ENCODE results near the gene MYH9.
"Not testable (repeated sequence)": the region's sequence is repeated elsewhere in the genome, so short reads cannot be mapped to it uniquely, and the experiment has no call there.

The MYH9 gene

GRCh38 chr22:36267058-36267457 lies 120.7 kb downstream of the MYH9 start:
- no peak for DNase-seq (ENCODE audit: low spot score)

DNA sequence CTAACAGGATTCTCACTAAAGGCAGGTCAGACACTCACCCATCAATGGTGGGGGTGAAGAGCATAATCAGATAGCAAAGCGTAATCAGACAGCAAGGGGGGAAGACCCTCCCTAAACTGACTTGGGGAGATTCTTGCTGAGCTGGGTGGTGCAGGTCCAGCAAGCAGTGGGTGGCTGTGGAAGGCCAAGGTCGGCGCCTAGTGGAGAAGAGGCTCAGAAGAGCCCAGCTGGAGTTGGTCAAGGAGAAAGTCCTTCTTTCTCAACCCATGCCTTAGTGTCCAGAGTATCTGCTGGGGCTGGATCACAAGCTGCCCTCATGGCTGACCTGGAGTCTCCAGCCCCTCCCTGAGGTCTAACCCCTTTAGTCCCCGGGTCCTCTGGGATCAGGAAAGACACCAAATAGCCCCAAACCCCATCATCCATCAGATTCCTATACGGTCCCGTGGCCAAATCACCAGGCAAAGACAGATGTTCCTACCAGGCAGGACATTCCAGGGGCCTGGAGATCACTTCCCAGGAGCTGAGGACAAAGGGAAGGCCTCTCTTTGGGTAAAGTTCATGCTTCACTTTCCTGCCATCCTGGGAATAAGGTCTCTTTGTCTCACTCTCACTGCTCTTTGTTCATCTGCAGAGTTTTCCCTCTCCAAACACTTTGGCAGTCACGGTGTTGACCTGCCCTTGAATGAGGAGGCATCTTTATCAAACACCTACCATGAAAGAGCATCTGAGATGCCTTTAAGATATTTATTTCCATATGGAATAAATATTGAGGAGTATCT lies 123.7 kb downstream of the MYH9 start:
- not testable (repeated sequence) for DNase-seq (ENCODE audit: low spot score)

- DNase-seq (ENCODE audit: low spot score) = not testable (repeated sequence)
Measured at GRCh38 chr22:36263216-36263673, 124.5 kb downstream of the MYH9 start.

- DNase-seq (ENCODE audit: low spot score) = not testable (repeated sequence)
Measured at GRCh38 chr22:36262307-36262706, 125.5 kb downstream of the MYH9 start.

DNA sequence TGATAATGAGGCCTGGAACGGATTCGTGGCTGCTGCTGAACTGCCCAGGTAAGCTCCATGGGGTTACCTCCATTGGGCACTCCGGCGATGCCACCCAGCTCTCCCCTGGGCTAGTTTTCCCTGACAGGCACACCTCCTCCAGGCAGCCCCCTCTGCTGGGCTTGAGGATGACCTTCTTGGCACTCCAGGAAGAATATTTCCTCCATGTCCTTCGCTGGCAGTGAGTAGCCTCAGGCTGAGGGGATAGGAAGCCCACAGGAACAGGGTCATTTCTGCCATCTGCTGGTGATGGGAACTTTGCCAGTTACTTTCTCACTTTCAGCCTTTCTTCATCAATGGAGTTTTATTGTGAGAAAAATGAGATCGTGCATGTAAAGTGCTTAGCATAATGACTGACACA lies 126.1 kb downstream of the MYH9 start:
- DNase-seq (ENCODE audit: low spot score) = not testable (repeated sequence)

- no peak for DNase-seq (ENCODE audit: low spot score)
Measured at GRCh38 chr22:36259615-36260300, 128.0 kb downstream of the MYH9 start.

DNA sequence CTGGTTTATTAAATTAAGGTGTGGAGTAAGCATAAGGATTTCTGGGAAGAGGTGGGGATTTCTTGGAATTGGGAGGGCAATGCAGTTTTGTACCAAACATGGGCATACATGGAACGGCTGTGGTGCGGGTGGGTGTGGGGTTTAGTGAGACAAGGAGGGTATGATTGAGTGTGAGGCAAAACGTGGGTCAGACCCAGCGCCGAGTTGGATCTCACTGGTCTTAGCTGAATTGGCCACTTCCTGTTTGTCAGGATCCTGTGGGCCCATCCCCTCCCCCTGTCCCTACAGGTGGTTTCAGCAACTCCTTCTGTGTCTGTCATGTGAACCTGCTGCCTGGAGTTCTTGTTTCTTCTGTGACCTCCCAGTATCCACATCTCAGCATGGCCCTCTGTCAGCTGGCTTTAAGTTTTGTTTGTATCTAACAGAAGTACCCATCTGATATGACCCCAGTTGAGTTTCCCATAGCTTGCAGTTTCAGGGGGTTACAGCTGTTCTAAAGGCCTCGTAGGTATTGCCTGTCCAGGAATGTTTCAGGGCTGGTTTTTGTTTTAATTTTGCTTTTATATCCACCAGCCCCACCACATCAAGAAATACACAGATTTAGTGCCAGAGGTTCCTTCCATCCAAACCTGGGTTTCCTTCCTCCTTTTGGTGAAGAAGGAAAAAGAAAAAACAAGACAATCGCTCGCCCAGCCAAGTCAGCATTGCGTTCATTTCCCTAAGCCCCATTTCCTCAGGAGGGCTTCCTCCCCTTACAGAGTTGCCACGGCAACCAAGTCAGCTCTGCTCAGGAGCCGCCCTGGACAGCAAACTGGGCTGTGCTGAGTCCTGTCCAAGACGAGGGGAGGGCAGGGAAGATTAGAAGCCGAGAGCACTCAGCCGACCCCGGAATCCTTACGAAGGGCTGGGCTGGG lies 128.8 kb downstream of the MYH9 start:
- DNase-seq (ENCODE audit: low spot score) = no peak

DNA sequence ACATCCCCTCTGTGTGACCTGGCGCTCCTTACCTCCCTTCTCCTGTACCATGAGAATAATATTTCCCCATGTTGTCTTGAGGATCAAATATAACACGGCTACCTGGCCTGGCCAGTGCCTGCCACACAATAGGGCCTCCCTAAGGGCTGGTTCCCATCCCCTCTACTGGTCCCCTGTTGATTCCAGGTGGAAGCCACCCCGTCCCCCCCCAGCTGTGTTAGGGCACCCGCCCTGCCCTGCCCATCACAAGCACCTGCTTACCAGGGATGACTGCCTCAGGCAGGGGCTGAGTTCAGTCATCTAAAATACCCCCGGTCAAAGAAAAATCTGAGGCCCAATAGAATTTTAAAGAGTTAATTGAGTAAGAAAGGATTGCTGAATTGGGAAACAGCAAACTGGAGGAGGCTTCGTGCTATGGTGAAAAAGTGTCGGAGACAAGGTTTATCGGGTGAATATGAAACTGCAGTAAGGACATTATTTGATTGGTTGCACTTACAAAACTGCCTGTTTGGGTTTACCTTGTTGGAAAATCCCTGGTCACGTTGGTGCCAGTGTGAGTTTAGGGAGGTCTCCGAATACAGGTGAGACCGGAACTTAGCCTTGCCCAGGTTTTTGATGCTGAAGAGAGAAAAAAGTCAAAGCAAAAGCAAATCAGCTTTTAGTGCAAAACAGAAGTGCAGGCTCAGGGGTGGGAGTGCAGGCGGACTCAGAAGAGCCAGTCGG lies 129.7 kb downstream of the MYH9 start:
- no peak for DNase-seq (ENCODE audit: low spot score)

DNA sequence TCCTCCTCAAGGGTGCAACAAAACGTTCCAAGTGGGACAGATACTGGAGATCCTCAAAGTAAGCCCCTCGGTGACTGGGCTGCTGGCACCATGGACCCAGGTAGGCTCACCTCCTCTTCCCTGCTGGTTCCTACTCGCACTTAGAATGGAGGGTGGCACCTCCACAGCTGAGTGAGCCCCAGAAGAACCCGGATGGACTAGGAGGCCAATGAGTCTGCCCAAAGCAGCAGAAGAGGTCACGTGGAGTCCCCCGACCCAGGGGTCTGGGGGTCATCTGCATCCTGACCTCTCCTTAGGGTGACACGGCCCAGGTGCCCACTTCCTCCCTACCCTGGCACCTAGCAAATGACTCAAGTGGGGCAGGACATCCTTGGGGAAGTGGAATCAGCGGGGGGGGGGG lies 130.5 kb downstream of the MYH9 start:
- DNase-seq (ENCODE audit: low spot score) = no peak

GRCh38 chr22:36256478-36256877 lies 131.3 kb downstream of the MYH9 start:
- DNase-seq (ENCODE audit: low spot score) = no peak

DNA sequence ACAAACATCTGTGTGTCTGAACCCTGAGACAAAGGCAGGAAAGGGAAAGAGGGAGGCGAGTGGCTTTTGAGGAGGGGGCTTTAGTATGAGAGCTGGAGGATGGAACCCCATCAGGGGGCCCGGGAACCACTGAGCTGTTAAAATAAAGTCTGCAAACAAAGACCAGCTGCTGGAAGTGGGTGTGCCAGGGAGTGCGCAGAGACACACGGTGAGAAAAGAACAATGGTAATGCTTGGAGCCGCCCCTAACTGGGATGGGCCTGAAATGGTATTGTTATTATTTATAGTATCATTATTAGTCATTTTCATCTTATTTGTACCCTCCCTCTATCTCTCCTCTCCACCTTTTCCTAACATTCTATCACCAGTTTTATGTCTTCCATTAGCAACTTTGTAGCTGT lies 132.2 kb downstream of the MYH9 start:
- not testable (repeated sequence) for DNase-seq (ENCODE audit: low spot score)

GRCh38 chr22:36253523-36254490 lies 134.0 kb downstream of the MYH9 start:
- DNase-seq (ENCODE audit: low spot score) = no peak

DNA sequence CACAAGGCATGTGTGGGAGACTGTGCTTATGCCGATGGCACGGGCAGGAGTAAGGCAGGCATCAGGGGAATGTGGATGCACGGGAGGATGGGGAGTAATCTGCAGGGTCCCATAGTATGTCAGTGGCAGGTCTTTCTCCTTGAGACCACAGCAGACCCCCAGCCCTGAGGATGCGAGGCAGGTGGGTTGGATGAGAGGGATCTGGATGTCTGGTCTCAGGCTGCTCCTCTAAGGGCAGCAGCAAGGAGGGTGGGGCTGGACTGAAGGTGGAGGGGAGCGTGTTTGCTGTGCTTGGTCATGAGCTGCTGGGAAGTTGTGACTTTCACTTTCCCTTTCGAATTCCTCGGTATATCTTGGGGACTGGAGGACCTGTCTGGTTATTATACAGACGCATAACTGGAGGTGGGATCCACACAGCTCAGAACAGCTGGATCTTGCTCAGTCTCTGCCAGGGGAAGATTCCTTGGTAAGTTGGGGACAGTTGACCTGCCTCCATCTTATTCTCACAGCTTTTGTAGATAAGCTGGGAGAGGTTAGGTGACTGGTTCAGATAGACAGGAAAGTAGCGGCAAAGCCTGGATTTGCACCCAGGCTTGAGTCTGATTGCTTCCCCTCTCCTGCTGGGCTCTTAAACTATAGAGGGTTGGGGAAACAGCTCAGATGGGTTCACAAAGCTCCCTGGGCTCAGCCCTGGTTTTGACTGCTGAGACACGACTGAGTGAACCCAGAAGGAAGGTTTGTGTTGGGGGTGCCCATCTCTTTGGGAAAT lies 134.8 kb downstream of the MYH9 start, which contains the start of gene APOL1:
TSS of gene APOL1 (plus strand) at position 380 of the 769 bp plus-strand sequence. CDS start 1,823 bp downstream, outside the sequence.
- no peak for DNase-seq (ENCODE audit: low spot score)

DNA sequence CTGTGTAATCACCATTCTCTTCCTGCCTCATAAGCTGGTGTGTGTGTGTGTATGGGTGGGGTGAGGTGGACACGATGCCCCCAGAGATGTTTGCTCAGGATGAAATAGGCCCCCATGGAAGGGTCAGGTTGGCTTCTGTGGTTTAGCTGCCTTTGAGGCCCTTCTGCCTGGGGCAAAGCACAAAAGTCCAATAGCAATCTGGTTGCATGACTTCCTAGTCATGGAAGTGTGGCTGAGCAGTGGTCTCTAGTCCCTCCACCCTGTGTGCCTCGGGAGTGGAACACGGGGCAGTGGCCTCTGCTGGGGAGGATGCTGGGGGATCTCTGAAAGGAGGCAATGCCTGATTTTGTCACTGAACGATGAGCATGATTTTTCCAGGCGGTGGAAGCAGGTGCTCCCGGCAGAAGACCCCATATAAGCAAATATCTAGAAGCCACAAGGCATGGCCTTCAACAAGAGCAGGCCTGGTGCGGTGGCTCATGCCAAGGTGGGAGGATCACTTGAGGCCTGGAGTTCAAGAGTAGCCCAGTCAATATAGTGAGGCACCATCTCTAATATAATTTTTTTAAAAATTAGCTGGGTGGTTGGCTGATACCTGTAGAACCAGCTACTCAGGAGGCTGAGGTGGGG lies 135.7 kb downstream of the MYH9 start:
- DNase-seq (ENCODE audit: low spot score) = not testable (repeated sequence)

- not testable (repeated sequence) for DNase-seq (ENCODE audit: low spot score)
Measured at GRCh38 chr22:36250292-36250960, 137.3 kb downstream of the MYH9 start.

DNA sequence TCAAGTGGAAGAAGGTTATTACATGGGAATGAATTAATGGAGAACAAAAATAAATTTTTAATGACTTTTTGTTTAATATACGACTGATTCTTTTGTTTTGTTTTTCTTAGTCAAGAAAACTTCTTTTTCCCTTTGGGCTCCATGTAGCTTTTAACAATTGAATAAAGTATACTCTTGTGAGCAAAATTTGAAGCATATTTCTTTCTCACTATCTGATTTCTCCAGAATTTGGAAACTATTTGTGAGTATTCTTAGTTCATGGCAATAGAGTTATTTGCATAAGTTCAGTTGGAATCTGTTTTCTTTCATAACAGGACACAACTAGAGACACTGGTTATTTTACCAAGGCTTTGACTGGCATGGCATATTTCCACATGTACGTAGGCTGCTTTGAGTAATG lies 138.6 kb downstream of the MYH9 start:
- DNase-seq (ENCODE audit: low spot score) = no peak

DNA sequence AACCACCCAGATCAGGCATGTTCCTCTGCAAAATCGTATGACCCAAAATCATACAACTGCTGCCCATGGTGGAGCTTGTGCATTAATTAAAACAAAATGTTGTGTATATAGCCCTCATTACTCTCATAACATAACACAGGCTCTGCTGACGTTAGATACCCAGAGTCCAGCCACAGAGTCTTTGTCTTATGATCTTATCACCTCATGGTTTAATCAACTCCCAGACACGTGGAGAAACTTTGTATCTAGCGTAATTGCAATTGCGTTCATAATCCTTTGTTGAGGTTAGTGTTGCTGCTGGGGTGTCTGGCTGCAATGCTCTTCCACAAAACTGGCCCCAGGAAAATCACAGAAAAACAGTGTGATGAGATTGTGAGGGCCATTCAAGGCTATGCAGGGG lies 139.8 kb downstream of the MYH9 start:
- DNase-seq (ENCODE audit: low spot score) = no peak

DNA sequence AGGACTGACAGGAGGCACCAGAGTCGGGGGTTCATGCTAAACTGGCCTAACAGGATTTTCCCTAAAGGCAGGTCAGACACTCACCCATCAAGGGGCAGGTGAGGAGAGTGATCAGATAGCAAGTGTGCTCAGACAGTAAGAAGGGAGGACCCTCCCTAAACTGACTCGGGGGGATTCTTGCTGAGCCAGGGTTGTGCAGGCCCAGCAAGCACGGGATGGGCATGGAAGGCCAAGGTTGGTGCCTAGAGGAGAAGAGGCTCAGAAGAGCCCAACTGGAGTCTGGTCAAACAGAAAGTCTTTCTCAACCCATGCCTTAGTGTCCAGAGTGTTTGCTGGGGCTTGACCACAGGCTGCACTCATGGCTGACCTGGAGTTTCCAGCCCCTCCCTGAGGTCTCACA lies 141.0 kb downstream of the MYH9 start:
- no peak for DNase-seq (ENCODE audit: low spot score)
